ENCODE measurements around the gene HSD17B14. TPM values are rescaled to one million over a fixed set of nuclear protein-coding genes. Genes with fewer than 3 reads are reported as not detected.
"Not testable (repeated sequence)": the region's sequence is repeated elsewhere in the genome, so short reads cannot be mapped to it uniquely, and the experiment has no call there.

HSD17B14 gene
- total RNA-seq, 2 donors from 2014 or later, result 0.26 TPM; not detected in 1

- not testable (repeated sequence) for H3K9me3 Mint-ChIP-seq; H3K4me1 Mint-ChIP-seq (ENCODE audit: low read depth in 2 of 2); DNase-seq (ENCODE audit: low spot score); H3K36me3 Mint-ChIP-seq; H3K4me3 Mint-ChIP-seq; ATAC-seq; H3K27ac Mint-ChIP-seq
- peaks cover 18 to 33% of the 10 kb centered on the region in 2 donors for H3K27me3 Mint-ChIP-seq
These were observed 70.5 kb downstream of the HSD17B14 start for GRCh38 chr19:48765816-48766215.

Other genes starting within 250 kb of the HSD17B14 start
- not detected for gene SPACA4, start 229.7 kb downstream of the HSD17B14 start, total RNA-seq
- 10 to 100 TPM in 1 of 2 donors, 1 to 10 TPM in 1; 3.5 to 13.7 TPM for gene FAM83E, start 221.4 kb downstream of the HSD17B14 start, total RNA-seq
- gene RPL18, start 217.3 kb downstream of the HSD17B14 start, total RNA-seq, result 1,000 to 10,000 TPM; 1,029 to 1,552 TPM
- 10 to 100 TPM; 37.9 to 71.4 TPM for gene SPHK2, start 217.0 kb downstream of the HSD17B14 start, total RNA-seq
- gene DBP, start 199.1 kb downstream of the HSD17B14 start, total RNA-seq, result 1 to 10 TPM; 3.8 to 3.9 TPM
- 1 to 10 TPM; 4.7 to 4.9 TPM for gene CA11, start 190.3 kb downstream of the HSD17B14 start, total RNA-seq
- under 1 TPM; 0.21 to 0.28 TPM for gene NTN5, start 163.5 kb downstream of the HSD17B14 start, total RNA-seq
- gene FUT2, start 140.5 kb downstream of the HSD17B14 start, total RNA-seq, result not detected
- gene MAMSTR, start 116.8 kb downstream of the HSD17B14 start, total RNA-seq, result 1 to 10 TPM; 1.0 to 1.2 TPM
- gene RASIP1, start 95.9 kb downstream of the HSD17B14 start, total RNA-seq, result under 1 TPM; 0.12 to 0.95 TPM
- gene IZUMO1, start 89.6 kb downstream of the HSD17B14 start, total RNA-seq, result not detected
- under 1 TPM in 1 of 2 donors, not detected in 1; 0.21 TPM for gene FUT1, start 83.8 kb downstream of the HSD17B14 start, total RNA-seq
- not detected for gene FGF21, start 81.0 kb downstream of the HSD17B14 start, total RNA-seq
- 10 to 100 TPM; 31.7 to 40.4 TPM for gene BCAT2, start 25.5 kb downstream of the HSD17B14 start, total RNA-seq
- gene PLEKHA4, start 32.1 kb upstream of the HSD17B14 start, total RNA-seq, result 1 to 10 TPM; 3.8 to 5.4 TPM
- 100 to 1,000 TPM in 1 of 2 donors, 10 to 100 TPM in 1; 74.1 to 111 TPM for gene PPP1R15A, start 35.9 kb upstream of the HSD17B14 start, total RNA-seq
- gene TULP2, start 62.3 kb upstream of the HSD17B14 start, total RNA-seq, result not detected
- 100 to 1,000 TPM; 213 to 270 TPM for gene NUCB1, start 63.8 kb upstream of the HSD17B14 start, total RNA-seq
- gene DHDH, start 97.2 kb upstream of the HSD17B14 start, total RNA-seq, result under 1 TPM in 1 of 2 donors, not detected in 1; 0.43 TPM
- 100 to 1,000 TPM; 203 to 305 TPM for gene BAX, start 118.4 kb upstream of the HSD17B14 start, total RNA-seq
- gene FTL, start 128.8 kb upstream of the HSD17B14 start, total RNA-seq, result 1,000 to 10,000 TPM; 1,643 to 2,467 TPM
- gene GYS1, start 156.8 kb upstream of the HSD17B14 start, total RNA-seq, result 100 to 1,000 TPM in 1 of 2 donors, 10 to 100 TPM in 1; 85.7 to 119 TPM
- gene RUVBL2, start 157.4 kb upstream of the HSD17B14 start, total RNA-seq, result 100 to 1,000 TPM; 101 to 173 TPM
- gene LHB, start 180.6 kb upstream of the HSD17B14 start, total RNA-seq, result not detected
- not detected for gene CGB3, start 187.8 kb upstream of the HSD17B14 start, total RNA-seq
- gene CGB2, start 195.4 kb upstream of the HSD17B14 start, total RNA-seq, result not detected
- gene CGB1, start 200.4 kb upstream of the HSD17B14 start, total RNA-seq, result not detected
- not detected for gene CGB5, start 207.4 kb upstream of the HSD17B14 start, total RNA-seq
- not detected for gene CGB8, start 212.6 kb upstream of the HSD17B14 start, total RNA-seq
- gene CGB7, start 221.3 kb upstream of the HSD17B14 start, total RNA-seq, result not detected
- gene NTF4, start 228.3 kb upstream of the HSD17B14 start, total RNA-seq, result not detected
- gene KCNA7, start 236.2 kb upstream of the HSD17B14 start, total RNA-seq, result not detected
- gene SNRNP70, start 249.0 kb upstream of the HSD17B14 start, total RNA-seq, result 100 to 1,000 TPM; 185 to 346 TPM